Prostate gland (tissue), 2 donors: ENCODE data around the gene RMND5A.

Source experiments
- CTCF ChIP-seq, 4 experiments: fragments of 200-600 bp in 2 of 4; fragments of 450-650 bp in 2 of 4; sonication (generic) in 2 of 4; IDR thresholded peaks; 1 replicate in 3 of 4; 2 replicates in 1 of 4; pipeline ENCODE4 v1.5.1; 2016 to 2019; ENCODE audit warnings: antibody characterized with exemption in 4 of 4, mild to moderate bottlenecking in 2 of 4, moderate library complexity in 2 of 4
- POLR2A ChIP-seq: fragments of 450-650 bp; IDR thresholded peaks from one replicate; pipeline ENCODE4 v1.6.1; 2016; ENCODE audit warnings: antibody characterized with exemption, mild to moderate bottlenecking
- POLR2AphosphoS5 ChIP-seq: sonication (generic); formaldehyde crosslinking; IDR thresholded peaks from one replicate; pipeline ENCODE4 v1.6.1; 2017; ENCODE audit warnings: antibody characterized with exemption

GRCh38 chr2:86793752-86794151 lies 73.7 kb downstream of the RMND5A start:
- TF ChIP-seq CTCF (IDR thresholded peaks at IDR 0.05) (no peak), POLR2A (no peak), POLR2AphosphoS5 (no peak)
